HUES6 (cell line): ENCODE measurements around the gene HMCN1.

Source experiments
- H3K27ac ChIP-seq: 2 replicates; pipeline ENCODE4 v1.7.0; 2013; ENCODE audit warnings: low read depth, mild to moderate bottlenecking, low read length, inconsistent platforms
- H3K27me3 ChIP-seq: 2 replicates; pipeline ENCODE4 v1.6.1; 2013; ENCODE audit warnings: low read length; ENCODE audit not compliant: control insufficient read depth, insufficient read depth
- H3K36me3 ChIP-seq: 2 replicates; pipeline ENCODE4 v1.6.1; 2013; ENCODE audit warnings: low read length; ENCODE audit not compliant: control insufficient read depth, insufficient read depth
- H3K4me1 ChIP-seq: 2 replicates; pipeline ENCODE4 v1.6.1; 2013; ENCODE audit warnings: low read length; ENCODE audit not compliant: control insufficient read depth, insufficient read depth
- H3K4me3 ChIP-seq: 2 replicates; pipeline ENCODE4 v1.5.1; 2013; ENCODE audit warnings: low read depth, low read length
- H3K9ac ChIP-seq: one replicate; pipeline ENCODE4 v1.6.1; 2013; ENCODE audit warnings: mild to moderate bottlenecking, low read length
- H3K9me3 ChIP-seq: 2 replicates; pipeline ENCODE4 v1.6.1; 2013; ENCODE audit warnings: low read depth, low read length; ENCODE audit not compliant: control insufficient read depth, insufficient read depth

HMCN1 gene

GRCh38 chr1:186191511-186191910, 457.3 kb downstream of the HMCN1 start:
- 0 out of 2 replicates have a peak, but pooled peaks cover 3% of the 10 kb centered on the region for H3K9me3 ChIP-seq
- no peaks in the 10 kb centered on the region for H3K4me1 ChIP-seq
- H3K36me3 ChIP-seq, result peaks cover 9% of the 10 kb centered on the region; the same call in 1 of the 2 replicates
- H3K9ac ChIP-seq, result no peak overlapping the region
- no peaks in the 10 kb centered on the region for H3K27me3 ChIP-seq
- H3K27ac ChIP-seq, result no peak overlapping the region
- no peak overlapping the region for H3K4me3 ChIP-seq

GRCh38 chr1:186193224-186193623, 459.0 kb downstream of the HMCN1 start:
- no peaks in the 10 kb centered on the region for H3K4me1 ChIP-seq
- H3K27ac ChIP-seq, result no peak overlapping the region
- H3K9me3 ChIP-seq, result 0 out of 2 replicates have a peak, but pooled peaks cover 3% of the 10 kb centered on the region
- no peak overlapping the region for H3K4me3 ChIP-seq
- no peak overlapping the region for H3K9ac ChIP-seq
- H3K36me3 ChIP-seq, result peaks cover 9% of the 10 kb centered on the region; the same call in 1 of the 2 replicates
- no peaks in the 10 kb centered on the region for H3K27me3 ChIP-seq

- Histone ChIP-seq H3K9me3 (0 out of 2 replicates have a peak, but pooled peaks cover 3% of the 10 kb centered on the region), H3K27ac (no peak overlapping the region), H3K27me3 (no peaks in the 10 kb centered on the region), H3K4me1 (no peaks in the 10 kb centered on the region), H3K36me3 (peaks cover 8% of the 10 kb centered on the region; the same call in 1 of the 2 replicates), H3K4me3 (no peak overlapping the region), H3K9ac (no peak overlapping the region)
These were observed 460.0 kb downstream of the HMCN1 start for GRCh38 chr1:186194107-186194756.

- H3K9ac ChIP-seq, result no peak overlapping the region
- H3K4me1 ChIP-seq, result no peaks in the 10 kb centered on the region
- no peak overlapping the region for H3K4me3 ChIP-seq
- H3K36me3 ChIP-seq, result no peaks in the 10 kb centered on the region
- H3K9me3 ChIP-seq, result 0 out of 2 replicates have a peak, but pooled peaks cover 3% of the 10 kb centered on the region
- no peaks in the 10 kb centered on the region for H3K27me3 ChIP-seq
- H3K27ac ChIP-seq, result no peak overlapping the region
These were observed 461.3 kb downstream of the HMCN1 start for GRCh38 chr1:186195377-186195931.

GRCh38 chr1:186202271-186202764, 468.1 kb downstream of the HMCN1 start:
- H3K4me3 ChIP-seq, result no peak overlapping the region
- no peaks in the 10 kb centered on the region for H3K9me3 ChIP-seq
- no peaks in the 10 kb centered on the region for H3K27me3 ChIP-seq
- peaks cover 9% of the 10 kb centered on the region for H3K4me1 ChIP-seq
- H3K36me3 ChIP-seq, result no peaks in the 10 kb centered on the region
- H3K27ac ChIP-seq, result no peak overlapping the region
- H3K9ac ChIP-seq, result no peak overlapping the region

GRCh38 chr1:186202776-186203175, 468.6 kb downstream of the HMCN1 start:
- Histone ChIP-seq H3K36me3 (no peaks in the 10 kb centered on the region), H3K27me3 (no peaks in the 10 kb centered on the region), H3K9me3 (no peaks in the 10 kb centered on the region), H3K4me3 (no peak overlapping the region), H3K27ac (no peak overlapping the region), H3K4me1 (peaks cover 9% of the 10 kb centered on the region), H3K9ac (no peak overlapping the region)

GRCh38 chr1:186206048-186206570, 471.9 kb downstream of the HMCN1 start:
- no peak overlapping the region for H3K9ac ChIP-seq
- no peak overlapping the region for H3K27ac ChIP-seq
- no peaks in the 10 kb centered on the region for H3K36me3 ChIP-seq
- H3K4me1 ChIP-seq, result peaks cover 15% of the 10 kb centered on the region
- no peaks in the 10 kb centered on the region for H3K9me3 ChIP-seq
- H3K27me3 ChIP-seq, result no peaks in the 10 kb centered on the region
- H3K4me3 ChIP-seq, result no peak overlapping the region

- H3K27ac ChIP-seq, result no peak overlapping the region
- no peaks in the 10 kb centered on the region for H3K36me3 ChIP-seq
- no peak overlapping the region for H3K9ac ChIP-seq
- no peak overlapping the region for H3K4me3 ChIP-seq
- H3K9me3 ChIP-seq, result no peaks in the 10 kb centered on the region
- H3K27me3 ChIP-seq, result no peaks in the 10 kb centered on the region
- peaks cover 15% of the 10 kb centered on the region for H3K4me1 ChIP-seq
These were observed 473.3 kb downstream of the HMCN1 start for GRCh38 chr1:186207391-186208085.

GRCh38 chr1:186208405-186209129, 474.4 kb downstream of the HMCN1 start:
- Histone ChIP-seq H3K4me1 (peaks cover 15% of the 10 kb centered on the region), H3K36me3 (no peaks in the 10 kb centered on the region), H3K9ac (no peak overlapping the region), H3K27ac (no peak overlapping the region), H3K4me3 (no peak overlapping the region), H3K27me3 (no peaks in the 10 kb centered on the region), H3K9me3 (no peaks in the 10 kb centered on the region)

- no peak overlapping the region for H3K27ac ChIP-seq
- H3K4me3 ChIP-seq, result no peak overlapping the region
- no peaks in the 10 kb centered on the region for H3K36me3 ChIP-seq
- no peaks in the 10 kb centered on the region for H3K9me3 ChIP-seq
- no peaks in the 10 kb centered on the region for H3K27me3 ChIP-seq
- peaks cover 15% of the 10 kb centered on the region for H3K4me1 ChIP-seq
- no peak overlapping the region for H3K9ac ChIP-seq
These were observed 476.1 kb downstream of the HMCN1 start for GRCh38 chr1:186210258-186210657.
